Hypothalamus (tissue), 51 donors: ENCODE measurements around the gene COL4A6.
"Not testable (repeated sequence)": the region's sequence is repeated elsewhere in the genome, so short reads cannot be mapped to it uniquely, and the experiment has no call there.

ENCODE experiments used
- DNase-seq, 51 donors: peaks; one replicate each; lab custom pipeline; 2025; lab: John Stamatoyannopoulos, UW

Gene COL4A6

GRCh38 chrX:108412783-108413182 lies 25.4 kb downstream of the COL4A6 start:
- DNase-seq, result no peak

- DNase-seq, result no peak
These were observed 38.6 kb downstream of the COL4A6 start for GRCh38 chrX:108399418-108400165.

- no peak for DNase-seq
These were observed 40.4 kb downstream of the COL4A6 start for GRCh38 chrX:108397627-108398391.

GRCh38 chrX:108396986-108397385 lies 41.2 kb downstream of the COL4A6 start:
- no peak for DNase-seq

GRCh38 chrX:108396188-108396891 lies 41.9 kb downstream of the COL4A6 start:
- no peak for DNase-seq

GRCh38 chrX:108390976-108391717 lies 47.1 kb downstream of the COL4A6 start:
- not testable (repeated sequence) for DNase-seq

GRCh38 chrX:108384783-108385182 lies 53.4 kb downstream of the COL4A6 start:
- DNase-seq, result no peak

- DNase-seq, result no peak
These were observed 58.0 kb downstream of the COL4A6 start for GRCh38 chrX:108380222-108380621.

GRCh38 chrX:108376821-108377220 lies 61.4 kb downstream of the COL4A6 start:
- DNase-seq, result not testable (repeated sequence)

- not testable (repeated sequence) for DNase-seq
These were observed 62.6 kb downstream of the COL4A6 start for GRCh38 chrX:108375591-108375990.

GRCh38 chrX:108366644-108367406 lies 71.4 kb downstream of the COL4A6 start:
- no peak for DNase-seq

- DNase-seq, result no peak
These were observed 76.2 kb downstream of the COL4A6 start for GRCh38 chrX:108362026-108362425.

- DNase-seq, result no peak
These were observed 76.9 kb downstream of the COL4A6 start for GRCh38 chrX:108361316-108361715.

GRCh38 chrX:108359806-108360602 lies 78.2 kb downstream of the COL4A6 start:
- DNase-seq, result no peak

GRCh38 chrX:108353452-108353851 lies 84.8 kb downstream of the COL4A6 start:
- DNase-seq, result no peak

GRCh38 chrX:108349210-108349609 lies 89.0 kb downstream of the COL4A6 start:
- no peak for DNase-seq

- no peak for DNase-seq
These were observed 89.7 kb downstream of the COL4A6 start for GRCh38 chrX:108348525-108348924.

GRCh38 chrX:108347800-108348199 lies 90.4 kb downstream of the COL4A6 start:
- no peak for DNase-seq

GRCh38 chrX:108344216-108344615 lies 94.0 kb downstream of the COL4A6 start:
- DNase-seq, result no peak
